GM23338 (cell line): ENCODE measurements around the gene PTH1R. TPM values are rescaled to one million over a fixed set of nuclear protein-coding genes. Genes with fewer than 3 reads are reported as not detected.

Experiments used
- ATAC-seq: fragments of 200-7000 bp; cut with Tn5 transposase; 3 replicates; pipeline ENCODE4 v1.9.1; 2020
- DNase-seq: peaks from one replicate; pipeline ENCODE4 v3.0.0-alpha.2; 2015; ENCODE audit warnings: low spot score
- H2AFZ ChIP-seq: fragments of 200-600 bp; sonication (generic); 2 replicates; pipeline ENCODE4 v1.8.0; 2016; ENCODE audit warnings: antibody characterized with exemption, mild to moderate bottlenecking, moderate library complexity
- H3F3A ChIP-seq: fragments of 200-600 bp; sonication (generic); replicated peaks from 2 replicates; pipeline ENCODE4 v1.8.0; 2017; ENCODE audit warnings: antibody characterized with exemption, mixed run types, low read depth
- H3K27ac ChIP-seq: fragments of 200-600 bp; sonication (generic); 2 replicates; pipeline ENCODE4 v1.6.1; 2016; ENCODE audit warnings: low read depth
- H3K27me3 ChIP-seq: fragments of 200-600 bp; sonication (generic); 2 replicates; pipeline ENCODE4 v1.8.0; 2016; ENCODE audit warnings: mild to moderate bottlenecking, mixed run types, moderate library complexity; ENCODE audit not compliant: insufficient read depth
- H3K36me3 ChIP-seq: fragments of 200-600 bp; sonication (generic); 2 replicates; pipeline ENCODE4 v1.8.0; 2016; ENCODE audit warnings: mild to moderate bottlenecking; ENCODE audit not compliant: insufficient read depth
- H3K4me1 ChIP-seq: fragments of 200-600 bp; sonication (generic); 2 replicates; pipeline ENCODE4 v1.8.0; 2016; ENCODE audit warnings: mild to moderate bottlenecking, moderate library complexity; ENCODE audit not compliant: insufficient read depth
- H3K4me2 ChIP-seq: fragments of 200-600 bp; sonication (generic); 2 replicates; pipeline ENCODE4 v1.7.1; 2017; ENCODE audit warnings: mixed run types
- H3K4me3 ChIP-seq: fragments of 200-600 bp; sonication (generic); 2 replicates; pipeline ENCODE4 v1.6.1; 2016; ENCODE audit warnings: mixed run types
- H3K79me2 ChIP-seq: fragments of 200-600 bp; sonication (generic); replicated peaks from 2 replicates; pipeline ENCODE4 v1.8.0; 2017; ENCODE audit warnings: mild to moderate bottlenecking; ENCODE audit not compliant: insufficient read depth
- H3K9me2 ChIP-seq: fragments of 200-600 bp; sonication (generic); 2 replicates; pipeline ENCODE4 v1.8.0; 2017; ENCODE audit not compliant: insufficient read depth
- H4K20me1 ChIP-seq: fragments of 200-600 bp; sonication (generic); replicated peaks from 2 replicates; pipeline ENCODE4 v1.8.0; 2017; ENCODE audit warnings: mild to moderate bottlenecking; ENCODE audit not compliant: insufficient read depth
- H3K27ac Mint-ChIP-seq: 2 replicates; pipeline ENCODE4 v1.8.0; 2020; ENCODE audit warnings: inconsistent platforms, mild to moderate bottlenecking, moderate library complexity, mixed read lengths
- H3K27me3 Mint-ChIP-seq: 3 replicates; pipeline ENCODE4 v1.8.0; 2022; ENCODE audit warnings: low read depth, mild to moderate bottlenecking, moderate library complexity, mixed read lengths, inconsistent platforms; ENCODE audit not compliant: insufficient read depth, poor library complexity
- H3K36me3 Mint-ChIP-seq: 3 replicates; pipeline ENCODE4 v1.8.0; 2021; ENCODE audit warnings: low read depth, mild to moderate bottlenecking, inconsistent platforms, moderate library complexity, mixed read lengths
- H3K4me1 Mint-ChIP-seq: 3 replicates; pipeline ENCODE4 v1.8.0; 2020; ENCODE audit warnings: mild to moderate bottlenecking, inconsistent platforms, mixed read lengths
- H3K4me3 Mint-ChIP-seq: 3 replicates; pipeline ENCODE4 v1.8.0; 2021; ENCODE audit warnings: moderate library complexity, mild to moderate bottlenecking, inconsistent platforms, mixed read lengths
- H3K9me3 Mint-ChIP-seq: 3 replicates; pipeline ENCODE4 v1.8.0; 2020; ENCODE audit warnings: moderate library complexity, mild to moderate bottlenecking, inconsistent platforms, mixed read lengths
- CREB1 ChIP-seq: fragments of 250-450 bp; sonication (Bioruptor Pico); IDR thresholded peaks from 2 replicates; pipeline ENCODE4 v1.5.0; 2020; ENCODE audit warnings: low read depth, mild to moderate bottlenecking, moderate library complexity
- NANOG ChIP-seq: IDR thresholded peaks from 2 replicates; pipeline ENCODE4 v1.6.1; 2016; ENCODE audit warnings: antibody characterized with exemption, borderline replicate concordance
- STAT1 ChIP-seq: IDR thresholded peaks from one replicate; pipeline ENCODE4 v1.6.1; 2016; ENCODE audit warnings: antibody characterized with exemption; ENCODE audit not compliant: unreplicated experiment
- ZNF114 ChIP-seq: fragments of 250-450 bp; sonication (Bioruptor Pico); IDR thresholded peaks from 2 replicates; pipeline ENCODE4 v1.5.0; 2020; ENCODE audit warnings: mild to moderate bottlenecking, moderate library complexity
- polyA plus RNA-seq: library from polyadenylated mRNA; unstranded; fragments of >200 nt; fragmentation: Nextera tagmentation; extraction: Ambion mirVana; gene quantifications from 2 replicates; pipeline ENCODE4 v1.2.1, GENCODE V29; 2016
- total RNA-seq: library from RNA; depleted of rRNA; stranded (reverse); fragments of >200 nt; shearing (Covaris generic); gene quantifications from 2 replicates; pipeline ENCODE4 v1.2.3, GENCODE V29; 2014
- TF ChIP-seq, protein P1 (sequence below), 2 experiments: fragments of 200-600 bp in 1 of 2; sonication (generic) in 1 of 2; conservative IDR thresholded peaks; 2 replicates each; pipeline versions ENCODE4 v1.5.1 to v1.6.1; 2016 to 2017; ENCODE audit warnings: antibody characterized with exemption in 2 of 2, low read depth in 2 of 2, mild to moderate bottlenecking in 2 of 2, moderate library complexity in 1 of 2

Gene PTH1R
- total and polyA plus RNA-seq, 2 experiments from 2014 or later, result 1.3 to 1.9 TPM

- H3K27ac ChIP-seq, result no peak overlapping the region
- peaks cover 12% of the 10 kb centered on the region; the same call in 1 of the 2 replicates for H3K4me1 ChIP-seq
- peaks cover 5% of the 10 kb centered on the region for H3K27me3 Mint-ChIP-seq
These were observed 56.6 kb downstream of the PTH1R start for GRCh38 chr3:46934072-46934471.

GRCh38 chr3:46934498-46935167, 57.1 kb downstream of the PTH1R start:
- Histone ChIP-seq H3K4me1 (peaks cover 12% of the 10 kb centered on the region; the same call in 1 of the 2 replicates), H4K20me1 (peaks cover 55% of the 10 kb centered on the region), H3F3A (0 out of 2 replicates have a peak, but pooled peaks cover 7% of the 10 kb centered on the region), H3K9me2 (no peaks in the 10 kb centered on the region), H3K79me2 (peaks cover 71% of the 10 kb centered on the region), H3K4me2 (no peak overlapping the region), H3K36me3 (no peaks in the 10 kb centered on the region; the same call in 1 of the 2 replicates), H3K27me3 (no peaks in the 10 kb centered on the region), H3K4me3 (no peak overlapping the region), H2AFZ (no peak overlapping the region), H3K27ac (0 out of 2 replicates have a peak overlapping the region, but pooled peaks have one; percentile 55)
- Mint-ChIP-seq H3K27ac (0 out of 2 replicates have a peak overlapping the region, but pooled peaks have one; percentile 86), H3K36me3 (peaks cover 21% of the 10 kb centered on the region), H3K27me3 (peaks cover 5% of the 10 kb centered on the region), H3K4me1 (peaks cover 42% of the 10 kb centered on the region), H3K9me3 (no peaks in the 10 kb centered on the region), H3K4me3 (no peak overlapping the region)
- ATAC-seq (no peak), DNase-seq (no peak)
- no peak for TF ChIP-seq ZNF114 (CRISPR knock-in tag)

More at GRCh38 chr3:46934072-46934471, 56.6 kb downstream of the PTH1R start:
- H3K9me2 ChIP-seq, result no peaks in the 10 kb centered on the region
- DNase-seq, result no peak
- ATAC-seq, result no peak
- H3K79me2 ChIP-seq, result peaks cover 72% of the 10 kb centered on the region
- TF ChIP-seq STAT1, result no peak
- Mint-ChIP-seq H3K36me3 (peaks cover 19% of the 10 kb centered on the region), H3K4me1 (peaks cover 42% of the 10 kb centered on the region), H3K4me3 (no peak overlapping the region), H3K27ac (no peak overlapping the region; the same call in 1 of the 2 replicates), H3K9me3 (no peaks in the 10 kb centered on the region)
- H3K27me3 ChIP-seq, result no peaks in the 10 kb centered on the region
- H3K4me2 ChIP-seq, result no peak overlapping the region
- 0 out of 2 replicates have a peak, but pooled peaks cover 7% of the 10 kb centered on the region for H3F3A ChIP-seq
- H3K36me3 ChIP-seq, result no peaks in the 10 kb centered on the region; the same call in 1 of the 2 replicates
- H3K4me3 ChIP-seq, result no peak overlapping the region
- peaks cover 49% of the 10 kb centered on the region for H4K20me1 ChIP-seq
- no peak overlapping the region for H2AFZ ChIP-seq

- Histone ChIP-seq H3K79me2 (peaks cover 67% of the 10 kb centered on the region), H3K9me2 (no peaks in the 10 kb centered on the region), H2AFZ (no peak overlapping the region), H3K27me3 (no peaks in the 10 kb centered on the region), H3K27ac (peak overlapping the region; percentile 75), H3K36me3 (no peaks in the 10 kb centered on the region; the same call in 1 of the 2 replicates), H3F3A (0 out of 2 replicates have a peak, but pooled peaks cover 7% of the 10 kb centered on the region), H3K4me1 (peaks cover 12% of the 10 kb centered on the region; the same call in 1 of the 2 replicates), H3K4me2 (peak overlapping the region; percentile 20), H3K4me3 (no peak overlapping the region), H4K20me1 (peaks cover 56% of the 10 kb centered on the region)
- Mint-ChIP-seq H3K27ac (peak overlapping the region; percentile 86), H3K4me1 (peaks cover 44% of the 10 kb centered on the region), H3K9me3 (no peaks in the 10 kb centered on the region), H3K27me3 (peaks cover 5% of the 10 kb centered on the region), H3K4me3 (no peak overlapping the region), H3K36me3 (peaks cover 26% of the 10 kb centered on the region)
- TF ChIP-seq, protein P1, sequence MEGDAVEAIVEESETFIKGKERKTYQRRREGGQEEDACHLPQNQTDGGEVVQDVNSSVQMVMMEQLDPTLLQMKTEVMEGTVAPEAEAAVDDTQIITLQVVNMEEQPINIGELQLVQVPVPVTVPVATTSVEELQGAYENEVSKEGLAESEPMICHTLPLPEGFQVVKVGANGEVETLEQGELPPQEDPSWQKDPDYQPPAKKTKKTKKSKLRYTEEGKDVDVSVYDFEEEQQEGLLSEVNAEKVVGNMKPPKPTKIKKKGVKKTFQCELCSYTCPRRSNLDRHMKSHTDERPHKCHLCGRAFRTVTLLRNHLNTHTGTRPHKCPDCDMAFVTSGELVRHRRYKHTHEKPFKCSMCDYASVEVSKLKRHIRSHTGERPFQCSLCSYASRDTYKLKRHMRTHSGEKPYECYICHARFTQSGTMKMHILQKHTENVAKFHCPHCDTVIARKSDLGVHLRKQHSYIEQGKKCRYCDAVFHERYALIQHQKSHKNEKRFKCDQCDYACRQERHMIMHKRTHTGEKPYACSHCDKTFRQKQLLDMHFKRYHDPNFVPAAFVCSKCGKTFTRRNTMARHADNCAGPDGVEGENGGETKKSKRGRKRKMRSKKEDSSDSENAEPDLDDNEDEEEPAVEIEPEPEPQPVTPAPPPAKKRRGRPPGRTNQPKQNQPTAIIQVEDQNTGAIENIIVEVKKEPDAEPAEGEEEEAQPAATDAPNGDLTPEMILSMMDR (conservative IDR thresholded peaks at IDR 0.05; ENCODE audit: low read depth in 2 of 2), result peak; percentile 38
- TF ChIP-seq CREB1 (CRISPR knock-in tag), result 0 out of 2 replicates have a peak, but pooled peaks have one; percentile 7
- no peak for TF ChIP-seq NANOG
- peak; percentile 93 for ATAC-seq
- peak; percentile 84 for DNase-seq
These were observed 57.8 kb downstream of the PTH1R start for GRCh38 chr3:46935168-46935858.
